T-helper 1 cell treated with Interleukin-12 subunit alpha and Interleukin-12 subunit beta and Interleukin-4 antibody, amounts not matched to agents 30 μg/mL and 1 μg/mL, for 36 hours (primary cell): ENCODE data around the gene PDK3.
A peak's percentile ranks its signal among the peaks of the same experiment; 100 is the strongest.

Source experiments
- H3K27ac Mint-ChIP-seq: one replicate; pipeline ENCODE4 v1.8.0; 2021; ENCODE audit warnings: mild to moderate bottlenecking, mixed read lengths
- H3K27me3 Mint-ChIP-seq: one replicate; pipeline ENCODE4 v1.8.0; 2021; ENCODE audit warnings: low read depth, mixed read lengths
- H3K36me3 Mint-ChIP-seq: one replicate; pipeline ENCODE4 v1.8.0; 2021; ENCODE audit warnings: low read depth, mixed read lengths
- H3K4me1 Mint-ChIP-seq: one replicate; pipeline ENCODE4 v1.8.0; 2021; ENCODE audit warnings: low read depth, mixed read lengths
- H3K4me3 Mint-ChIP-seq: one replicate; pipeline ENCODE4 v1.8.0; 2021; ENCODE audit warnings: mild to moderate bottlenecking, moderate library complexity, mixed read lengths
- H3K9me3 Mint-ChIP-seq: one replicate; pipeline ENCODE4 v1.8.0; 2021; ENCODE audit warnings: mixed read lengths

PDK3 gene

DNA sequence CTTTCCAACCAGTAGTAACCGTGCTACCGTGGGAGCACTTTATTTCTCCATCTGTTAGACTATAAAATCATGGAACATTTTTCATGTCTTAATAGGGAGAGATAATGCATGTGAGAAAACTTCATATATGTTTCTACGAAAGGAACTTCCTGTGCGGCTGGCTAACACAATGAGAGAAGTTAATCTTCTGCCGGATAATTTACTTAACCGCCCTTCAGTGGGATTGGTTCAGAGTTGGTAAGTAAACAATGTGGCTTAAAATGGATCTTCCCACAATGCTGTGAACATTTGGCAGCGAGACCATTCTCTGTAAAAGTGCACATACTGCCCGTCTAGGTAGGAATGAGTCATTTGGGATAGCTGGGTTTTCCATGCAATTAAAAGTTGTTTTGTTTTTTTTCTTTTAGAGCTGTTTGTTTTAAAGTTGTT lies 29.6 kb downstream of the PDK3 start:
- Mint-ChIP-seq H3K4me1 (peaks cover 27% of the 10 kb centered on the region), H3K36me3 (peaks cover 6% of the 10 kb centered on the region), H3K4me3 (no peak overlapping the region), H3K9me3 (no peaks in the 10 kb centered on the region), H3K27ac (peak overlapping the region; percentile 68), H3K27me3 (no peaks in the 10 kb centered on the region)

DNA sequence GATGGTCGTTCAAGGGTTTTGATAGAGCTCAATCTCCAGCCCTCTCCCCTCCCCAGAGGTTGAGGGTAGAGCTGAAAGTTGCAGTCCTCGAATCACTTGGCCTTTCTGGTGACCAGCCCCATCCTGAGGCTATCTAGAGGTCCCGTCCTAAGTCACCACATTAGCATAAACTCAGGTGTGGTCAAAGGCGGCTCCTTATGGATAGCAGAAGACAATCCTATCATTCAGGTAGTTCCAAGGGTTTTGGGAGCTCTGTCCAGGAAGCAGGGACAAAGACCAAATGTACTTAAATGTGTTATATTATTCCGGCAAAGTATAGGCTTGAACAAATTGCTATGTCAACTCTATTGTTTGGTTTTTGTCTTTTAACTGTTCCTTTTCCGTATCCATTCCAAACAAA lies 30.6 kb downstream of the PDK3 start:
- H3K27ac Mint-ChIP-seq, result no peak overlapping the region

DNA sequence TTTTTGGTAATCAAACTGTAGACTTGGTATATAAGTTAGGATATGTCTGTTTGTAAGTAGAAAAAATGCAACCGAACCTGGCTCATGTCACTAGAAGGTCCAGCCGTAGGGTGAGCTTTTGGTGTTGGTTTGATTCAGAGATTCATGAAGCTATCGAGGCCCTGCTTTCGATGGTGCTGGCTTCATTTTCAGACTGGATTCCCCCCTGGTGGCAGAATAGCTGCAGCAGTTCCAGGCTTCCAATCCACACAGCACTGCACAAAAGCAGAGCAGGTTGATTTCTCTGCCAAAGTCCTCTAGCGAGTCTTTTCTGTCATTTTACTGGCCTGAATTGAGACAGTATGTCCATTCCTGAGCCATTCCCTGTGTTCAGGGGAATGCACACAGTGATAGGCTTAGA lies 33.1 kb downstream of the PDK3 start:
- H3K4me3 Mint-ChIP-seq, result no peak overlapping the region
- H3K27ac Mint-ChIP-seq, result peak overlapping the region; percentile 45
- H3K36me3 Mint-ChIP-seq, result peaks cover 9% of the 10 kb centered on the region
- H3K9me3 Mint-ChIP-seq, result no peaks in the 10 kb centered on the region
- H3K4me1 Mint-ChIP-seq, result peaks cover 23% of the 10 kb centered on the region
- no peaks in the 10 kb centered on the region for H3K27me3 Mint-ChIP-seq

More for the DNA sequence above, 30.6 kb downstream of the PDK3 start:
- Mint-ChIP-seq H3K4me3 (no peak overlapping the region), H3K27me3 (no peaks in the 10 kb centered on the region), H3K9me3 (no peaks in the 10 kb centered on the region), H3K4me1 (peaks cover 27% of the 10 kb centered on the region), H3K36me3 (peaks cover 9% of the 10 kb centered on the region)

DNA sequence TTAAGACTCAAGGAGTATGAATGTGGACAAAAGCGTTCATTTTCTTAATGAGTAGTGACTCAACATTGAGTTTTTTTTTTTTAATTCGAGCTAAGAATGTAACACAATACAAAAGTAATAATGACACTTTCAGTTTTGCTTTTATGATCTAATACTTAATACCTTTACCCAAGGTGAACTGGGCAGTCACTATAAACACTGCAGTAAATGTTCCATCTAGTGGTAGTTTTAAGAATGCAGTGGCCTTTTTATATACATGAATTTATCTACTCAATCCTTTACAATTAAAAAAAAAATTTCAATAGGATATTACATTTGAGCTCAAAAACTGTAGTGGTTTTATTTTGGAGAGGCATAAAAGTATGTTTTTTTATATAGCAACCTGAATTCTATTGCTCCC lies 33.9 kb downstream of the PDK3 start:
- no peaks in the 10 kb centered on the region for H3K27me3 Mint-ChIP-seq
- peak overlapping the region; percentile 72 for H3K27ac Mint-ChIP-seq
- H3K36me3 Mint-ChIP-seq, result peaks cover 10% of the 10 kb centered on the region
- no peak overlapping the region for H3K4me3 Mint-ChIP-seq
- H3K4me1 Mint-ChIP-seq, result peaks cover 15% of the 10 kb centered on the region
- H3K9me3 Mint-ChIP-seq, result no peaks in the 10 kb centered on the region

DNA sequence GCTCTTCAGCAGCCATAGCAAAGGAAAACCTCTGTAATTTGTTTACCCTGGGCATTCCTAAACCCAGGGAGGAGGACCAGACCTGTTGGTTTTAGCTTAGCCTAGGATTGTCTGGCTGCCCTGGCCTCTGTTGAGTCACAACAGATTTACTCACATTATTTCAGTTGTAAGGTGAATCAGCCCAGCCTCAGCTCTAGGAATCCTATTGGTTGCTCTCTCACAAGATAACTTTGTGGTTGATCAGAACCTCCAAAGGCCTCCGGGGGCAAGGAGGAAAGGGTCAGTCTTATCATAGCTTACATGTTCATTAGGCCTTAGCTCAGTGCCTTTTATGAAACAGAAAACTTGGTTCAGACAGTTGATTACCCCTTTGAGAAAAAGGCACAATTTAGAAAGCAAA lies 41.0 kb downstream of the PDK3 start:
- H3K9me3 Mint-ChIP-seq, result no peaks in the 10 kb centered on the region
- H3K4me3 Mint-ChIP-seq, result no peak overlapping the region
- peaks cover 20% of the 10 kb centered on the region for H3K4me1 Mint-ChIP-seq
- H3K27ac Mint-ChIP-seq, result peak overlapping the region; percentile 77
- peaks cover 42% of the 10 kb centered on the region for H3K36me3 Mint-ChIP-seq
- H3K27me3 Mint-ChIP-seq, result no peaks in the 10 kb centered on the region

DNA sequence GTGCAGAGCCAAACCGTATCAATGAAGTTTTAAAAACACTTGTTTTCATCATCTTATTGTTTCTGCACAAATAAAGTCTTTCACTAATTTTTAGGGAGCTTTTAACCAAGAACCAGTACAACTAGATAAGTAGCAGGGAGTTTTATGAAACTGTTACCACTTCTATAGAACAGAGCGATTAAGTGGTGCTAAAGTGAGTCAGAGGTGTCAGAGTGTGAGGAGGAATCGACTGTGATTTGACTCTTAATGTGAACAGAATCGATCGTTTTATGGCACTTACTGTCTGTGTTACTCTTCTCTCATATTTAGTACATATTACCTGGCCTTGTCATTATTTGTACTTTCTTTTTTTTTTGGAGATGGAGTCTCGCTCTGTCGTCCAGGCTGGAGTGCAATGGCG lies 43.3 kb downstream of the PDK3 start:
- H3K9me3 Mint-ChIP-seq, result no peaks in the 10 kb centered on the region
- H3K4me1 Mint-ChIP-seq, result peaks cover 27% of the 10 kb centered on the region
- H3K36me3 Mint-ChIP-seq, result peaks cover 42% of the 10 kb centered on the region
- H3K27ac Mint-ChIP-seq, result no peak overlapping the region
- H3K27me3 Mint-ChIP-seq, result no peaks in the 10 kb centered on the region
- no peak overlapping the region for H3K4me3 Mint-ChIP-seq

DNA sequence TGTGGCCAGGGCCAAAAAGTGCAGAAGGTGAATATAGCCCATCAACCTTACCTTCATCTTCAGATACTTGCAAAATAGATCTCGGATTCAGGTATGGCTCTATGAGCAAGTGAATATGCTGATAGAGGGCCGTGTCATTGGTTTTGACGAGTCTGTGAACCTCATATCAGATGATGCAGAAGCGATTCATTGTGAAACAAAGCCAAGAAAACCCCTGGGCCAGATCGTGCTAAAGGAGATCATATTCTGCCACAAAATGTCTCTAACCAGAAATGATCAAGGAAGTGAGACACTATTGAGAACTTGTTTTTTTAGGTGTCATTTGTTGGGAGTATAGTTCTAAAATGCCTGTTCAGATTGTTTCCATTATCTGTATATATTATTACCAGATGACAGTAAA lies 48.3 kb downstream of the PDK3 start:
- peaks cover 16% of the 10 kb centered on the region for H3K36me3 Mint-ChIP-seq
- peaks cover 19% of the 10 kb centered on the region for H3K4me1 Mint-ChIP-seq
- H3K9me3 Mint-ChIP-seq, result no peaks in the 10 kb centered on the region
- no peaks in the 10 kb centered on the region for H3K27me3 Mint-ChIP-seq
- H3K4me3 Mint-ChIP-seq, result no peak overlapping the region
- peak overlapping the region; percentile 81 for H3K27ac Mint-ChIP-seq

DNA sequence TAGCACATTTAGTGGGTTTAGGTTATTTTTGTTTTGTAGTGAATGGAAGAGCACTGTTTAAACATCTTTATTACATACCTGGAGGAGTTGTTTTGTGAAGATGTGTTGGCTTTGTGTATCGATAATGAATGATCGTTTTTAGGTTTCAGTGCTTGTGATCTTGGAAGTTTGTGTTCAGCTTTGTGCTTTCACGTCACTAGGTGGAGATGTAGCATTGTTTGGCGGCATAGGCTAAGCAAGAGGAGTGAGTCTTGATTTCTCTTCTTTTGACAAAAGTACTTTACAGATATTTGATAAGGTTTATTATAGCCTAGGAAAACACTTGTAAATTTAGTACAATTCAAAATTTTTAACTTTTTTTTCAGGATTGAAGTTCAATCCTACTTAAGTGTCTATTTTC lies 50.4 kb downstream of the PDK3 start:
- Mint-ChIP-seq H3K27me3 (no peaks in the 10 kb centered on the region), H3K4me3 (no peak overlapping the region), H3K27ac (no peak overlapping the region), H3K36me3 (peaks cover 7% of the 10 kb centered on the region), H3K9me3 (no peaks in the 10 kb centered on the region), H3K4me1 (peaks cover 19% of the 10 kb centered on the region)

DNA sequence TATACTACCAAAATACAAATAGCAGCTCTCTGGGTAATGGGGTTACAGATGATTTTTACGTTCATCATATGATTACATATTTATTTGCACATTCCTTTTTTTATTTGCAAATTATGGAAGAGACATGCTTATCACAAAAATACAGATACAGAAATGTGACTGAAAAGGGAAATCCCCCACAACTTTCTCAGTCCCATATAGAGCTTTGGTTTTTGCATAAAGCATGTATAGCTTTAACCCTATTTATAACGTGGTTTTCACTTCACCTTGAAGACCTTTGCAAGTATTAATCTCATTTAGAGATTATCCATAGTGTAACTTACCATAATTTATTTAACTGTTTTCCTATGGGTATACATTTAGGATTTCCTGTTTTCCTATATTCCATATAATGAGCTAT lies 55.4 kb downstream of the PDK3 start:
- no peaks in the 10 kb centered on the region for H3K4me1 Mint-ChIP-seq
- no peaks in the 10 kb centered on the region for H3K27me3 Mint-ChIP-seq
- peaks cover 7% of the 10 kb centered on the region for H3K36me3 Mint-ChIP-seq
- no peak overlapping the region for H3K27ac Mint-ChIP-seq
- H3K4me3 Mint-ChIP-seq, result no peak overlapping the region
- no peaks in the 10 kb centered on the region for H3K9me3 Mint-ChIP-seq

DNA sequence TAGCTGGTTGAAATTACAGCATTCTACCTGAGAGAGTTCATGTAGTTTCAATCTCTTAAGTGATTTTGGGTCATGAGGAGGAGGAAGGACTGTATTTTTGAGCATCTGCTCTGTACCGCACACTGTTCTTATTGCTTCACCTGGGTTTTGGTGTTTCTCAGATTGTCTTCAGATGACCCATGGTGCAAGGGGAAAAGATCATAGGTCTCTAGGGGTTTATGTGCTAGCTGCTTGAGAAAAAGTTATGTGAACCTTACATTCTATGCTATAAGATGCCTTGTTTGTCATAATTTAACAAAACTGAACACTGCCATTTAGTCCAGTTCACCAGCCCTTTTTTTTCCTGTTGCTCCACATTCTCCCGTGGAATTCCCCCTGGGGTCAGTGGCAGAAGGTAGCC lies 60.4 kb downstream of the PDK3 start:
- no peaks in the 10 kb centered on the region for H3K9me3 Mint-ChIP-seq
- peaks cover 2% of the 10 kb centered on the region for H3K4me1 Mint-ChIP-seq
- peaks cover 14% of the 10 kb centered on the region for H3K36me3 Mint-ChIP-seq
- no peak overlapping the region for H3K27ac Mint-ChIP-seq
- no peaks in the 10 kb centered on the region for H3K27me3 Mint-ChIP-seq
- H3K4me3 Mint-ChIP-seq, result no peak overlapping the region

DNA sequence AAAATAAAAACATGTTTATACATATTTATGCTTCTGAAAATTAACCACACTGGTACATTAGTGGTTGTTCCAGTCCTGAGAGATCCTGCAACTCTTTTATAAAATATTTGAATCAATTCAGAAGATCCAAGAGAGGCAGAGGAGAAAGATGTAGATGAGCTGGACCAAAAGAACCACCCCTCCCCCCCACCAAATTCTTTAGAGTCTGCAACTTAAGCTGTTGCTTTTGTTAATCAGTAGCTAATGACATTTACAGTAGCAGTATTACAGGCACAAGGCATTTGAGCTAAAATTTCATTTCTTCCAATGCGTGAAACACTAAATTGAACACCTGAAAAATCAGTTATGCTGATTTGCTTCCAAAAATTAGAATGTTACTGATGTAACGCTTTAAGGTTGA lies 61.5 kb downstream of the PDK3 start:
- Mint-ChIP-seq H3K36me3 (peaks cover 18% of the 10 kb centered on the region), H3K27me3 (no peaks in the 10 kb centered on the region)

DNA sequence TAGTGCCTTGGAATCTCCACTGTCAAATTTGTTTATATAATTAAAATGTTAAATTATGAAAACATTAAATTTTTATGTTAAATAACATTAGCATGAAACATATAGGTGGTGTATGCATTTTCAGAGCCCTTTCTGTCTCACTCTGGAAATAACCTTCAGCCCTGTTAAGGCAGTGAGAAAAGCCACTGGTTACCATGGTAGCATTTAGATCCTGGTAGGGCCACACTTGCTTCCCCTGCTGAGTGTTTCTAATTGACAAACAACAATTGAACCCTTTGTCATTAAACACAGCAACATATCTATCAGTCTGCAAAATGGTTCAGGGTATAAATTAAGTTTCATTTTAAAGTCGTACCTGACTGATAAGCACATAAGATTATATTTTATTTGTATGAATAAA lies 63.5 kb downstream of the PDK3 start:
- H3K27me3 Mint-ChIP-seq, result no peaks in the 10 kb centered on the region
- peaks cover 16% of the 10 kb centered on the region for H3K36me3 Mint-ChIP-seq
- H3K27ac Mint-ChIP-seq, result no peak overlapping the region
- no peak overlapping the region for H3K4me3 Mint-ChIP-seq
- no peaks in the 10 kb centered on the region for H3K9me3 Mint-ChIP-seq
- peaks cover 2% of the 10 kb centered on the region for H3K4me1 Mint-ChIP-seq

More for the DNA sequence above, 61.5 kb downstream of the PDK3 start:
- no peak overlapping the region for H3K27ac Mint-ChIP-seq
- H3K4me3 Mint-ChIP-seq, result no peak overlapping the region
- no peaks in the 10 kb centered on the region for H3K9me3 Mint-ChIP-seq
- H3K4me1 Mint-ChIP-seq, result peaks cover 2% of the 10 kb centered on the region

DNA sequence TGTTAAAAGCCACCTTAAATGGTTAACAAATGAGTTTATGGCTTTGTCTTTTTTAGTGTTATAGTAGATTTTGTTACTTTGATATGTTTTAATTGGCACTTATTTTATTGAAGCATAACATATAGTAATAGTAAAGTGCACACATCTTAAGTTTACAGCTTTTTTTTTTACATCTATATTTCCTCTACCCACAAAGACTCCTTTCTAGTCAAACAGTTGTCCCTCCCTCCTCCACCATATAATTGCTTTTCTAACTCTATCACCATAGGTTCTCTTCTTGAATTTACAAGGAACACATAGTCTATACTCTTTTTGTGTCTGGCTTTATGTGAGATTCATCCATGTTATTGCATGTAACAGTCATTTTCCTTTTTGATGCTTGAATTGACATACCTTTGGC lies 71.5 kb downstream of the PDK3 start:
- H3K27ac Mint-ChIP-seq, result no peak overlapping the region
- no peaks in the 10 kb centered on the region for H3K9me3 Mint-ChIP-seq
- peaks cover 15% of the 10 kb centered on the region for H3K36me3 Mint-ChIP-seq
- no peaks in the 10 kb centered on the region for H3K4me1 Mint-ChIP-seq
- H3K27me3 Mint-ChIP-seq, result no peaks in the 10 kb centered on the region
- H3K4me3 Mint-ChIP-seq, result no peak overlapping the region

DNA sequence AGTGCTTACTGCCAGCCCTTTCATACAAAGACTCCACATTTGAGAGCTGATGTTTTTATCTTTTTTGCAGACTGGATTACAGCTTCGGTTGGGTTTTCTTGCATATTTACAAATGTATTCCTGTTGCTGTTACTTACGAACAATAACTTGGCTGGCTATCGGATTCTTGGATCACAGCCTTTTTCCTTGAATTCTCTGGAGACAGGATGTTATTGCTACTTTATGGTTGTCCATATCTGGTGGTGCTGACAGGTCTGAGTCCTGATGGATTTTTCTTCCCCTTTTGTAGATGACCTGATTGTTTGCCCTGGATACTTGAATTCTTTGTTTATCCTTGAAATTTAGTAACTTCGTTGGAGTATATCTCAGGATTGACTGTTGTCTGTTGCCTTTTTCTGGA lies 77.7 kb downstream of the PDK3 start:
- no peak overlapping the region for H3K27ac Mint-ChIP-seq
- H3K27me3 Mint-ChIP-seq, result no peaks in the 10 kb centered on the region
- no peak overlapping the region for H3K4me3 Mint-ChIP-seq
- peaks cover 20% of the 10 kb centered on the region for H3K36me3 Mint-ChIP-seq
- H3K4me1 Mint-ChIP-seq, result no peaks in the 10 kb centered on the region
- H3K9me3 Mint-ChIP-seq, result no peaks in the 10 kb centered on the region

DNA sequence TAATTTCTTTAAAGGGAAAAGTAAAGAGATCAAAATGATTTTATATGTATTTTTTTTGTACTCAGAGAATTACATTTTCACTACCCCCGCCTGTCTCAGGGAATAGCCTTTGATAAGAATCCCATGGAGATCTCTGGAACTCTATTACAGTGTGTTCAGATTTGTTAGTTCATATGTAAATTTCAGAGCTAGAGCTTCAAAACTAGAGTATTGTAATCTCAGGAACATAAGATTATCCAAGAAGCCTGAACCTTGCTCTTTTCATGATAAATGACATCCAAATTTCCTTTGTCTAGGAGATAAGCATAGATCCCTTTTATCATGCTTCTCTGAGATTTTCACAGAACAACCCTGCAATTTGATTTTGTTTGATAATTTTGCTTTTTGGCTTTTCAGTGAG lies 82.9 kb downstream of the PDK3 start:
- Mint-ChIP-seq H3K27ac (no peak overlapping the region), H3K36me3 (peaks cover 10% of the 10 kb centered on the region), H3K27me3 (no peaks in the 10 kb centered on the region), H3K4me3 (no peak overlapping the region), H3K9me3 (no peaks in the 10 kb centered on the region), H3K4me1 (no peaks in the 10 kb centered on the region)

DNA sequence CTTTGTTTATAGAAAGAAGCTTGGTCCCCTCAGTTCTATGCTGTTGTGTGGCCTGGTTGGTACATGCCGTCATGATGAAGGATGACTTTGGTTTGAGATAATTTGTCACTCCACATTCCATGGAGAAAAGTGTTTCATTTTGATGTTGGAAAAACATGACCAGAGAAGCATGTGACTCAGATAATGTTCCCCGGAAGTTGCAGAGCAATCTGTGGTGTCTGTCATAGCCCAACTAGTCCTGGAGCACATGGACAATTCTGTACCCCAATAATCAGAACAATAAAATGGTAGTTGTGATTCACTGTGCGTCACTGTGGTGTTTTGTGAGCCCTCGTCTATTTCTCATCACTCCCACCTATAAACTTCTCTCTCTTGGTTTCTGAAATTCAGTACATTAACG lies 85.1 kb downstream of the PDK3 start:
- no peaks in the 10 kb centered on the region for H3K4me1 Mint-ChIP-seq
- H3K9me3 Mint-ChIP-seq, result no peaks in the 10 kb centered on the region
- H3K27ac Mint-ChIP-seq, result no peak overlapping the region
- no peak overlapping the region for H3K4me3 Mint-ChIP-seq
- H3K36me3 Mint-ChIP-seq, result peaks cover 5% of the 10 kb centered on the region
- H3K27me3 Mint-ChIP-seq, result no peaks in the 10 kb centered on the region
